Activated T-cell treated with anti-CD3 and anti-CD28 coated beads, Interleukin-2, amount 50 U/mL, for 4 hours (primary cell): Measurements from ENCODE around the gene CBLL1. TPM values are rescaled to one million over a fixed set of nuclear protein-coding genes. Genes with fewer than 3 reads are reported as not detected.

ENCODE experiments used
- ATAC-seq, 2 donors: fragments of 200-7000 bp; cut with Tn5 transposase; one replicate each; pipeline ENCODE4 v1.10.0; 2021
- DNase-seq: peaks from one replicate; pipeline ENCODE4 v3.0.0-alpha.2; 2020
- H3K27me3 Mint-ChIP-seq: one replicate; pipeline ENCODE4 v1.8.0; 2021; ENCODE audit warnings: low read depth, mixed read lengths
- H3K36me3 Mint-ChIP-seq: one replicate; pipeline ENCODE4 v1.8.0; 2022; ENCODE audit warnings: mixed read lengths; ENCODE audit not compliant: insufficient read depth
- H3K4me1 Mint-ChIP-seq: one replicate; pipeline ENCODE4 v1.8.0; 2021; ENCODE audit warnings: low read depth, mixed read lengths
- H3K4me3 Mint-ChIP-seq: one replicate; pipeline ENCODE4 v1.8.0; 2021; ENCODE audit warnings: mild to moderate bottlenecking, moderate library complexity, mixed read lengths
- H3K9me3 Mint-ChIP-seq: one replicate; pipeline ENCODE4 v1.8.0; 2021; ENCODE audit warnings: mixed read lengths
- total RNA-seq, 3 donors: library from RNA; stranded (reverse); gene quantifications; one replicate each; pipeline ENCODE4 v1.2.1, GENCODE V29; 2021

The CBLL1 gene
- 10 to 100 TPM; 37.2 to 45.9 (median 42.7) TPM for total RNA-seq

GRCh38 chr7:107743567-107744344 lies at the start of gene CBLL1:
Gene CBLL1, plus strand, starts transcription at chr7:107744142. Its CDS starts 22 bp downstream, at chr7:107744164.
- DNase-seq, result peak; percentile 95
- Mint-ChIP-seq H3K4me3 (peak within 1 kb of the TSS; percentile 98), H3K9me3 (no peaks in the 10 kb centered on the region), H3K4me1 (peaks cover 48% of the 10 kb centered on the region), H3K27me3 (no peaks in the 10 kb centered on the region), H3K36me3 (peaks cover 8% of the 10 kb centered on the region)
- ATAC-seq, result peak; percentile 94 to 96

GRCh38 chr7:107694386-107694785 lies 49.6 kb upstream of the CBLL1 start:
- no peak for ATAC-seq
- H3K4me3 Mint-ChIP-seq, result no peak overlapping the region
- H3K36me3 Mint-ChIP-seq, result no peaks in the 10 kb centered on the region
- H3K9me3 Mint-ChIP-seq, result no peaks in the 10 kb centered on the region
- peaks cover 7% of the 10 kb centered on the region for H3K27me3 Mint-ChIP-seq
- H3K4me1 Mint-ChIP-seq, result no peaks in the 10 kb centered on the region
- DNase-seq, result no peak

GRCh38 chr7:107696330-107696946 lies 47.5 kb upstream of the CBLL1 start:
- Mint-ChIP-seq H3K4me3 (no peak overlapping the region), H3K27me3 (peaks cover 7% of the 10 kb centered on the region), H3K36me3 (no peaks in the 10 kb centered on the region), H3K9me3 (no peaks in the 10 kb centered on the region), H3K4me1 (no peaks in the 10 kb centered on the region)
- DNase-seq (no peak), ATAC-seq (no peak)

GRCh38 chr7:107697321-107698049 lies 46.5 kb upstream of the CBLL1 start:
- DNase-seq (no peak), ATAC-seq (no peak)
- H3K36me3 Mint-ChIP-seq, result no peaks in the 10 kb centered on the region
- no peaks in the 10 kb centered on the region for H3K4me1 Mint-ChIP-seq
- no peak overlapping the region for H3K4me3 Mint-ChIP-seq
- H3K9me3 Mint-ChIP-seq, result no peaks in the 10 kb centered on the region
- H3K27me3 Mint-ChIP-seq, result peaks cover 7% of the 10 kb centered on the region

GRCh38 chr7:107700570-107700969 lies 43.4 kb upstream of the CBLL1 start:
- no peaks in the 10 kb centered on the region for H3K36me3 Mint-ChIP-seq
- DNase-seq (no peak), ATAC-seq (no peak)
- H3K4me1 Mint-ChIP-seq, result no peaks in the 10 kb centered on the region
- no peaks in the 10 kb centered on the region for H3K9me3 Mint-ChIP-seq
- no peaks in the 10 kb centered on the region for H3K27me3 Mint-ChIP-seq
- H3K4me3 Mint-ChIP-seq, result no peak overlapping the region

- Mint-ChIP-seq H3K4me1 (no peaks in the 10 kb centered on the region), H3K27me3 (no peaks in the 10 kb centered on the region), H3K9me3 (no peaks in the 10 kb centered on the region), H3K36me3 (no peaks in the 10 kb centered on the region), H3K4me3 (no peak overlapping the region)
- ATAC-seq (no peak), DNase-seq (no peak)
These were observed 42.8 kb upstream of the CBLL1 start for GRCh38 chr7:107701191-107701590.

- Mint-ChIP-seq H3K4me1 (no peaks in the 10 kb centered on the region), H3K36me3 (no peaks in the 10 kb centered on the region), H3K9me3 (no peaks in the 10 kb centered on the region), H3K27me3 (no peaks in the 10 kb centered on the region), H3K4me3 (no peak overlapping the region)
- DNase-seq, result no peak
- no peak for ATAC-seq
These were observed 40.7 kb upstream of the CBLL1 start for GRCh38 chr7:107703219-107703618.

- DNase-seq, result no peak
- Mint-ChIP-seq H3K4me1 (no peaks in the 10 kb centered on the region), H3K27me3 (no peaks in the 10 kb centered on the region), H3K36me3 (no peaks in the 10 kb centered on the region), H3K4me3 (no peak overlapping the region), H3K9me3 (no peaks in the 10 kb centered on the region)
- ATAC-seq, result no peak
These were observed 40.1 kb upstream of the CBLL1 start for GRCh38 chr7:107703872-107704271.

GRCh38 chr7:107708956-107709355 lies 35.0 kb upstream of the CBLL1 start:
- Mint-ChIP-seq H3K4me3 (no peak overlapping the region), H3K36me3 (no peaks in the 10 kb centered on the region), H3K27me3 (peaks cover 6% of the 10 kb centered on the region), H3K4me1 (no peaks in the 10 kb centered on the region), H3K9me3 (no peaks in the 10 kb centered on the region)
- DNase-seq, result no peak
- ATAC-seq, result no peak

GRCh38 chr7:107711301-107711700 lies 32.6 kb upstream of the CBLL1 start:
- ATAC-seq (no peak), DNase-seq (no peak)
- no peaks in the 10 kb centered on the region for H3K4me1 Mint-ChIP-seq
- no peak overlapping the region for H3K4me3 Mint-ChIP-seq
- no peaks in the 10 kb centered on the region for H3K36me3 Mint-ChIP-seq
- H3K27me3 Mint-ChIP-seq, result peaks cover 6% of the 10 kb centered on the region
- H3K9me3 Mint-ChIP-seq, result no peaks in the 10 kb centered on the region

GRCh38 chr7:107712025-107712424 lies 31.9 kb upstream of the CBLL1 start:
- H3K27me3 Mint-ChIP-seq, result peaks cover 6% of the 10 kb centered on the region
- H3K9me3 Mint-ChIP-seq, result no peaks in the 10 kb centered on the region
- H3K4me1 Mint-ChIP-seq, result no peaks in the 10 kb centered on the region
- no peak for ATAC-seq
- H3K36me3 Mint-ChIP-seq, result no peaks in the 10 kb centered on the region
- H3K4me3 Mint-ChIP-seq, result no peak overlapping the region
- no peak for DNase-seq

- Mint-ChIP-seq H3K4me3 (no peak overlapping the region), H3K27me3 (peaks cover 6% of the 10 kb centered on the region), H3K4me1 (no peaks in the 10 kb centered on the region), H3K36me3 (no peaks in the 10 kb centered on the region), H3K9me3 (no peaks in the 10 kb centered on the region)
- no peak for DNase-seq
- no peak for ATAC-seq
These were observed 31.0 kb upstream of the CBLL1 start for GRCh38 chr7:107712896-107713295.

GRCh38 chr7:107715531-107715930 lies 28.4 kb upstream of the CBLL1 start:
- H3K4me3 Mint-ChIP-seq, result no peak overlapping the region
- H3K9me3 Mint-ChIP-seq, result no peaks in the 10 kb centered on the region
- H3K27me3 Mint-ChIP-seq, result peaks cover 6% of the 10 kb centered on the region
- ATAC-seq (no peak), DNase-seq (no peak)
- H3K36me3 Mint-ChIP-seq, result no peaks in the 10 kb centered on the region
- no peaks in the 10 kb centered on the region for H3K4me1 Mint-ChIP-seq

GRCh38 chr7:107718456-107719193 lies 25.3 kb upstream of the CBLL1 start:
- Mint-ChIP-seq H3K36me3 (no peaks in the 10 kb centered on the region), H3K4me1 (no peaks in the 10 kb centered on the region), H3K9me3 (no peaks in the 10 kb centered on the region), H3K27me3 (no peaks in the 10 kb centered on the region), H3K4me3 (no peak overlapping the region)
- DNase-seq, result no peak
- no peak for ATAC-seq
